Measurements from ENCODE around the gene GBGT1. TPM values are rescaled to one million over a fixed set of nuclear protein-coding genes. Genes with fewer than 3 reads are reported as not detected.

The GBGT1 gene
- total RNA-seq, 1 donor from 2014 or later = 8.1 TPM

- Mint-ChIP-seq H3K4me3 (ENCODE audit: unreplicated experiment) (no peak overlapping the region), H3K36me3 (ENCODE audit: low read depth) (no peaks in the 10 kb centered on the region), H3K9me3 (ENCODE audit: low read depth) (no peaks in the 10 kb centered on the region), H3K4me1 (ENCODE audit: low read depth) (no peaks in the 10 kb centered on the region), H3K27ac (ENCODE audit: unreplicated experiment) (no peak overlapping the region), H3K27me3 (ENCODE audit: low read depth) (peaks cover 50% of the 10 kb centered on the region)
- no peak for DNase-seq (ENCODE audit: low spot score)
- TF ChIP-seq, protein P1, sequence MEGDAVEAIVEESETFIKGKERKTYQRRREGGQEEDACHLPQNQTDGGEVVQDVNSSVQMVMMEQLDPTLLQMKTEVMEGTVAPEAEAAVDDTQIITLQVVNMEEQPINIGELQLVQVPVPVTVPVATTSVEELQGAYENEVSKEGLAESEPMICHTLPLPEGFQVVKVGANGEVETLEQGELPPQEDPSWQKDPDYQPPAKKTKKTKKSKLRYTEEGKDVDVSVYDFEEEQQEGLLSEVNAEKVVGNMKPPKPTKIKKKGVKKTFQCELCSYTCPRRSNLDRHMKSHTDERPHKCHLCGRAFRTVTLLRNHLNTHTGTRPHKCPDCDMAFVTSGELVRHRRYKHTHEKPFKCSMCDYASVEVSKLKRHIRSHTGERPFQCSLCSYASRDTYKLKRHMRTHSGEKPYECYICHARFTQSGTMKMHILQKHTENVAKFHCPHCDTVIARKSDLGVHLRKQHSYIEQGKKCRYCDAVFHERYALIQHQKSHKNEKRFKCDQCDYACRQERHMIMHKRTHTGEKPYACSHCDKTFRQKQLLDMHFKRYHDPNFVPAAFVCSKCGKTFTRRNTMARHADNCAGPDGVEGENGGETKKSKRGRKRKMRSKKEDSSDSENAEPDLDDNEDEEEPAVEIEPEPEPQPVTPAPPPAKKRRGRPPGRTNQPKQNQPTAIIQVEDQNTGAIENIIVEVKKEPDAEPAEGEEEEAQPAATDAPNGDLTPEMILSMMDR (IDR thresholded peaks at IDR 0.05) = no peak
Measured at GRCh38 chr9:133200631-133201030, 36.9 kb upstream of the GBGT1 start.

DNA sequence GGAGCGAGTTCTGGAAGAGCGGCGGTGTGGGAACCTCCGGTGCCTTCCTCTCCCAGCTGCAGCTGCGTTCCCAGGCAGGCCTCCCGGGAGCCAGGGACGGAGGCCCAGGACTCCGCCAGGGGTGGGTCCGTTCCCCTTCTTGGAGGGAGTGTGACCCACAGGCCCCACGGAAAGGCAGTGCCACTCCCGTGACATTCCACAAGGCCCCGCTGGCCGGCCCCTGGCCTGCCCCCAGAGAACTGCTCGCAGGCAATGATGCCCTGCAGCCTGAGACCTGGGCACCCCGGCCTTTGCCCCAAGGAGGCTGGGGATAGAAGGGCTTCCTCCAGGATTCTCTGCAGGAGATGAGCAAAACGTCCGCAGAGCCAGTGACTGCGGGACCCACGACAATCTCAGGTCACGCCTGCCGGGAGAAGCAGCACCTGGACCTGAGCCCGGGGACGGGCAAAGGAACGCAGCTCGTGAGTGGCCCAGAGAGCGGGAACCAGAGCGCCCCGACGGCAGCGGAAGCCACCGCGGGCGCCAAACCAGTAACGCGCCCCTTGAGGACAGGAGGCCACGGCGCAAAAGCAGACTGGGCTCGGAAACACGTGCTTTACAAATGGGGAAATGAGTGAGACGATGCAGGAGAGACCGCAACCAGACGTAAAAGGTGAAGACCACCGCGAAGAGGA lies 36.1 kb upstream of the GBGT1 start:
- Mint-ChIP-seq H3K9me3 (ENCODE audit: low read depth) (peaks cover 5% of the 10 kb centered on the region), H3K4me3 (ENCODE audit: unreplicated experiment) (no peak overlapping the region), H3K27me3 (ENCODE audit: low read depth) (peaks cover 51% of the 10 kb centered on the region), H3K36me3 (ENCODE audit: low read depth) (peaks cover 1% of the 10 kb centered on the region), H3K27ac (ENCODE audit: unreplicated experiment) (no peak overlapping the region), H3K4me1 (ENCODE audit: low read depth) (no peaks in the 10 kb centered on the region)
- DNase-seq (ENCODE audit: low spot score) = no peak
- TF ChIP-seq, protein P1 (IDR thresholded peaks at IDR 0.05) = no peak

GRCh38 chr9:133195029-133195428 lies 31.3 kb upstream of the GBGT1 start:
- DNase-seq (ENCODE audit: low spot score) = no peak
- Mint-ChIP-seq H3K9me3 (ENCODE audit: low read depth) (peaks cover 5% of the 10 kb centered on the region), H3K4me1 (ENCODE audit: low read depth) (no peaks in the 10 kb centered on the region), H3K27me3 (ENCODE audit: low read depth) (peaks cover 40% of the 10 kb centered on the region), H3K4me3 (ENCODE audit: unreplicated experiment) (no peak overlapping the region), H3K27ac (ENCODE audit: unreplicated experiment) (no peak overlapping the region), H3K36me3 (ENCODE audit: low read depth) (peaks cover 4% of the 10 kb centered on the region)
- TF ChIP-seq, protein P1 (IDR thresholded peaks at IDR 0.05) = no peak

GRCh38 chr9:133194597-133194996 lies 30.9 kb upstream of the GBGT1 start:
- Mint-ChIP-seq H3K4me1 (ENCODE audit: low read depth) (no peaks in the 10 kb centered on the region), H3K27ac (ENCODE audit: unreplicated experiment) (no peak overlapping the region), H3K36me3 (ENCODE audit: low read depth) (peaks cover 4% of the 10 kb centered on the region), H3K4me3 (ENCODE audit: unreplicated experiment) (no peak overlapping the region), H3K9me3 (ENCODE audit: low read depth) (peaks cover 5% of the 10 kb centered on the region), H3K27me3 (ENCODE audit: low read depth) (peaks cover 39% of the 10 kb centered on the region)
- TF ChIP-seq, protein P1 (IDR thresholded peaks at IDR 0.05) = no peak
- no peak for DNase-seq (ENCODE audit: low spot score)

DNA sequence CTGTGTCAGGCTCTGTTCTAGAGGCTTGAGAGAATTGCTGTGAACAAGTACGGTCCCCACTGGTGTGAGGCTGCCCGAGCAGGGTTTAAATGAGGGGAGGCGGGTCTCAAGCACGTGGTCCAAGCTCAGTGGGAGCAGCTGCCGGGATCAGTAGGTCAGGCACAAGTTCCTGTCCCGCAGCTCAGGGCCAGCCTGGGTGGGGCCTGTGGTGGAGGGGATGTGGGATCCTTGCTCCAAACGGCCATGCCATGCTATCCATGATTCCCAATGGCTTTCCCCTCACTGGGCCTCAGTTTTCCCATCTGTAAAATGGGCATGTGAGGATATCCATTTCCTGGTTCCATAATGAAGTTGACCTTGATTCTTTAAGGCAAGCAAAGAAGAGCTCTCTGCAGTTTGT lies 28.3 kb upstream of the GBGT1 start:
- Mint-ChIP-seq H3K36me3 (ENCODE audit: low read depth) (peaks cover 4% of the 10 kb centered on the region), H3K4me1 (ENCODE audit: low read depth) (no peaks in the 10 kb centered on the region), H3K27me3 (ENCODE audit: low read depth) (peaks cover 52% of the 10 kb centered on the region), H3K4me3 (ENCODE audit: unreplicated experiment) (no peak overlapping the region), H3K27ac (ENCODE audit: unreplicated experiment) (no peak overlapping the region), H3K9me3 (ENCODE audit: low read depth) (peaks cover 5% of the 10 kb centered on the region)
- DNase-seq (ENCODE audit: low spot score) = no peak
- TF ChIP-seq, protein P1 (IDR thresholded peaks at IDR 0.05) = no peak

Measured in chondrocyte (in vitro differentiated cells).